ENCODE measurements around the gene LHFPL6.

LHFPL6 gene

GRCh38 chr13:39577203-39577602, 25.8 kb downstream of the LHFPL6 start:
- H3K4me3 ChIP-seq (ENCODE audit: low read depth in 1 of 2, low read length in 2 of 2) = no peak overlapping the region
- H3K79me2 ChIP-seq (ENCODE audit: insufficient read depth, low read length) = no peaks in the 10 kb centered on the region

GRCh38 chr13:39575641-39576238, 27.3 kb downstream of the LHFPL6 start:
- Histone ChIP-seq H3K4me2 (ENCODE audit: insufficient read depth, low read length) (no peak overlapping the region), H4K20me1 (ENCODE audit: insufficient read depth, low read length) (no peaks in the 10 kb centered on the region), H3K4me1 (ENCODE audit: insufficient read depth, low read length) (no peaks in the 10 kb centered on the region), H3K27me3 (ENCODE audit: insufficient read depth, low read length, poor library complexity) (peaks cover 3% of the 10 kb centered on the region), H3K36me3 (ENCODE audit: insufficient read depth, low read length) (no peaks in the 10 kb centered on the region), H3K9me3 (ENCODE audit: insufficient read depth, low read length, severe bottlenecking) (no peaks in the 10 kb centered on the region), H2AFZ (ENCODE audit: low read depth, low read length) (no peak overlapping the region), H3K79me2 (ENCODE audit: insufficient read depth, low read length) (no peaks in the 10 kb centered on the region), H3K9ac (ENCODE audit: low read depth, low read length) (no peak overlapping the region), H3K27ac (ENCODE audit: low read length) (no peak overlapping the region), H3K4me3 (ENCODE audit: low read depth in 1 of 2, low read length in 2 of 2) (no peak overlapping the region)
- no peak for DNase-seq
- TF ChIP-seq, protein P1, sequence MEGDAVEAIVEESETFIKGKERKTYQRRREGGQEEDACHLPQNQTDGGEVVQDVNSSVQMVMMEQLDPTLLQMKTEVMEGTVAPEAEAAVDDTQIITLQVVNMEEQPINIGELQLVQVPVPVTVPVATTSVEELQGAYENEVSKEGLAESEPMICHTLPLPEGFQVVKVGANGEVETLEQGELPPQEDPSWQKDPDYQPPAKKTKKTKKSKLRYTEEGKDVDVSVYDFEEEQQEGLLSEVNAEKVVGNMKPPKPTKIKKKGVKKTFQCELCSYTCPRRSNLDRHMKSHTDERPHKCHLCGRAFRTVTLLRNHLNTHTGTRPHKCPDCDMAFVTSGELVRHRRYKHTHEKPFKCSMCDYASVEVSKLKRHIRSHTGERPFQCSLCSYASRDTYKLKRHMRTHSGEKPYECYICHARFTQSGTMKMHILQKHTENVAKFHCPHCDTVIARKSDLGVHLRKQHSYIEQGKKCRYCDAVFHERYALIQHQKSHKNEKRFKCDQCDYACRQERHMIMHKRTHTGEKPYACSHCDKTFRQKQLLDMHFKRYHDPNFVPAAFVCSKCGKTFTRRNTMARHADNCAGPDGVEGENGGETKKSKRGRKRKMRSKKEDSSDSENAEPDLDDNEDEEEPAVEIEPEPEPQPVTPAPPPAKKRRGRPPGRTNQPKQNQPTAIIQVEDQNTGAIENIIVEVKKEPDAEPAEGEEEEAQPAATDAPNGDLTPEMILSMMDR (IDR thresholded peaks at IDR 0.05; ENCODE audit: borderline replicate concordance, extremely low read depth, low read length, poor library complexity, severe bottlenecking) = no peak
- no peak for TF ChIP-seq EZH2 (IDR thresholded peaks at IDR 0.05; ENCODE audit: borderline replicate concordance, low read depth, low read length, severe bottlenecking)
- no peak for ATAC-seq (ENCODE audit: insufficient read depth, low read depth)

More at GRCh38 chr13:39577203-39577602, 25.8 kb downstream of the LHFPL6 start:
- Histone ChIP-seq H3K27me3 (ENCODE audit: insufficient read depth, low read length, poor library complexity) (peaks cover 3% of the 10 kb centered on the region), H3K9ac (ENCODE audit: low read depth, low read length) (no peak overlapping the region), H3K36me3 (ENCODE audit: insufficient read depth, low read length) (no peaks in the 10 kb centered on the region), H3K27ac (ENCODE audit: low read length) (no peak overlapping the region), H3K4me2 (ENCODE audit: insufficient read depth, low read length) (no peak overlapping the region), H2AFZ (ENCODE audit: low read depth, low read length) (no peak overlapping the region), H3K4me1 (ENCODE audit: insufficient read depth, low read length) (no peaks in the 10 kb centered on the region), H3K9me3 (ENCODE audit: insufficient read depth, low read length, severe bottlenecking) (no peaks in the 10 kb centered on the region), H4K20me1 (ENCODE audit: insufficient read depth, low read length) (no peaks in the 10 kb centered on the region)
- ATAC-seq (ENCODE audit: insufficient read depth, low read depth) (no peak), DNase-seq (no peak)
- TF ChIP-seq, protein P1 (IDR thresholded peaks at IDR 0.05; ENCODE audit: borderline replicate concordance, extremely low read depth, low read length, poor library complexity, severe bottlenecking) = no peak
- TF ChIP-seq EZH2 (IDR thresholded peaks at IDR 0.05; ENCODE audit: borderline replicate concordance, low read depth, low read length, severe bottlenecking) = no peak

DNA sequence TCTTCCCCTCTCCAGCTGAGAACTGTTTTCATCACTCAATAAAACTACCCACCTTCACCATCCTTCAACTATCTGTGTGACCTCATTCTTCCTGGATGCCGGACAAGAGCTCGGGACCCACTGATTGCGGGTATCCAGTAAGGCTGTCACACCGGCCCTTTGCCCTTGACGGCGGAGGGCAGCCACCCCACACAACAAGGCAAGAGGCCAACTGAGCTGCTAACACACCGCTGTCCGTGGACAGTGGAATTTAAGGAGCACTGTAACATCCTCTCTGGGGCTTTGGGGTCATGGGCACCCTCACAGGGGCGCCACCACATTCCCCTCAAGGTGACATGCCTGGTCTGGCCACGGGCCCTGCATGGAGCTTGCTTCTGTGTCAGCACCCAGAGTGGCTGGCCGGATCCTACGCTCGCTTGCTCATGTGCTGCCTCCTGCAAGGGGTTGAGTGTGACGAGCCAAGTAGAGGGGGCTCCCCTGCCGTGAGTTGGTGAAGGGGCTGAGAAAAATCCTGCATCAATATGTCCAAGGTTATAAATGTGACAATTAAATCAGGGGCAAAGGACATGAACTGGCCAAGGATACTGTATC, 31.4 kb downstream of the LHFPL6 start:
- H3K4me2 ChIP-seq (ENCODE audit: insufficient read depth, low read length) = no peak overlapping the region
- H3K9me3 ChIP-seq (ENCODE audit: insufficient read depth, low read length, severe bottlenecking) = no peaks in the 10 kb centered on the region
- no peaks in the 10 kb centered on the region for H4K20me1 ChIP-seq (ENCODE audit: insufficient read depth, low read length)
- no peaks in the 10 kb centered on the region for H3K36me3 ChIP-seq (ENCODE audit: insufficient read depth, low read length)
- no peak overlapping the region for H2AFZ ChIP-seq (ENCODE audit: low read depth, low read length)
- H3K4me3 ChIP-seq (ENCODE audit: low read depth in 1 of 2, low read length in 2 of 2) = no peak overlapping the region
- DNase-seq (no peak), ATAC-seq (ENCODE audit: insufficient read depth, low read depth) (no peak)
- TF ChIP-seq, protein P1 (IDR thresholded peaks at IDR 0.05; ENCODE audit: borderline replicate concordance, extremely low read depth, low read length, poor library complexity, severe bottlenecking) = no peak
- no peak for TF ChIP-seq EZH2 (IDR thresholded peaks at IDR 0.05; ENCODE audit: borderline replicate concordance, low read depth, low read length, severe bottlenecking)
- H3K4me1 ChIP-seq (ENCODE audit: insufficient read depth, low read length) = no peaks in the 10 kb centered on the region
- H3K9ac ChIP-seq (ENCODE audit: low read depth, low read length) = no peak overlapping the region
- no peak overlapping the region for H3K27ac ChIP-seq (ENCODE audit: low read length)
- no peaks in the 10 kb centered on the region for H3K27me3 ChIP-seq (ENCODE audit: insufficient read depth, low read length, poor library complexity)
- no peaks in the 10 kb centered on the region for H3K79me2 ChIP-seq (ENCODE audit: insufficient read depth, low read length)
